DND-41 (cell line): Measurements from ENCODE around the gene SLC35F3.

Experiments used
- ATAC-seq: fragments of 200-7000 bp; cut with Tn5 transposase; 3 replicates; pipeline ENCODE4 v1.9.1; 2021; ENCODE audit warnings: low read depth; ENCODE audit not compliant: insufficient read depth
- DNase-seq: peaks from one replicate; pipeline ENCODE4 v3.0.0-alpha.2; 2020
- H2AFZ ChIP-seq: 2 replicates; pipeline ENCODE4 v1.6.0; 2012; ENCODE audit warnings: low read depth, low read length
- H3K27ac ChIP-seq: 2 replicates; pipeline ENCODE4 v1.5.1; 2012; ENCODE audit warnings: low read length, inconsistent platforms
- H3K27me3 ChIP-seq: fragments of 200-600 bp; sonication (generic); 2 replicates; pipeline ENCODE4 v1.6.0; 2012; ENCODE audit warnings: low read length, mild to moderate bottlenecking, inconsistent platforms; ENCODE audit not compliant: insufficient read depth, poor library complexity
- H3K36me3 ChIP-seq: 2 replicates; pipeline ENCODE4 v1.5.1; 2012; ENCODE audit warnings: low read length, inconsistent platforms; ENCODE audit not compliant: insufficient read depth
- H3K4me1 ChIP-seq: 2 replicates; pipeline ENCODE4 v1.5.1; 2012; ENCODE audit warnings: mild to moderate bottlenecking, low read length; ENCODE audit not compliant: insufficient read depth
- H3K4me2 ChIP-seq: 2 replicates; pipeline ENCODE4 v1.6.0; 2012; ENCODE audit warnings: mild to moderate bottlenecking, moderate library complexity, low read length, inconsistent platforms; ENCODE audit not compliant: insufficient read depth
- H3K4me3 ChIP-seq, 2 experiments: fragments of 200-600 bp in 1 of 2; shearing (Covaris generic) in 1 of 2; 2 replicates each; pipeline ENCODE4 v1.5.1; 2012 to 2016; ENCODE audit warnings: inconsistent platforms in 2 of 2, low read length in 2 of 2, mild to moderate bottlenecking in 2 of 2, low read depth in 1 of 2, moderate library complexity in 1 of 2
- H3K79me2 ChIP-seq: 2 replicates; pipeline ENCODE4 v1.6.0; 2012; ENCODE audit warnings: low read length, inconsistent platforms; ENCODE audit not compliant: insufficient read depth
- H3K9ac ChIP-seq: 2 replicates; pipeline ENCODE4 v1.6.0; 2012; ENCODE audit warnings: low read depth, mild to moderate bottlenecking, inconsistent platforms, low read length, moderate library complexity
- H3K9me3 ChIP-seq: 2 replicates; pipeline ENCODE4 v1.5.1; 2012; ENCODE audit warnings: low read length, moderate library complexity, mild to moderate bottlenecking, inconsistent platforms; ENCODE audit not compliant: insufficient read depth, severe bottlenecking
- H4K20me1 ChIP-seq: 2 replicates; pipeline ENCODE4 v1.6.0; 2012; ENCODE audit warnings: low read length; ENCODE audit not compliant: insufficient read depth
- CTCF ChIP-seq: IDR thresholded peaks from 2 replicates; pipeline ENCODE4 v1.5.1; 2012; ENCODE audit warnings: borderline replicate concordance, low read length, moderate library complexity, mild to moderate bottlenecking; ENCODE audit not compliant: poor library complexity, severe bottlenecking; ENCODE audit errors: extremely low read depth
- EZH2 ChIP-seq: IDR thresholded peaks from 3 replicates; pipeline ENCODE4 v1.6.1; 2012; ENCODE audit warnings: borderline replicate concordance, low read depth, mild to moderate bottlenecking, moderate library complexity, low read length, inconsistent platforms; ENCODE audit not compliant: severe bottlenecking

Gene SLC35F3

DNA sequence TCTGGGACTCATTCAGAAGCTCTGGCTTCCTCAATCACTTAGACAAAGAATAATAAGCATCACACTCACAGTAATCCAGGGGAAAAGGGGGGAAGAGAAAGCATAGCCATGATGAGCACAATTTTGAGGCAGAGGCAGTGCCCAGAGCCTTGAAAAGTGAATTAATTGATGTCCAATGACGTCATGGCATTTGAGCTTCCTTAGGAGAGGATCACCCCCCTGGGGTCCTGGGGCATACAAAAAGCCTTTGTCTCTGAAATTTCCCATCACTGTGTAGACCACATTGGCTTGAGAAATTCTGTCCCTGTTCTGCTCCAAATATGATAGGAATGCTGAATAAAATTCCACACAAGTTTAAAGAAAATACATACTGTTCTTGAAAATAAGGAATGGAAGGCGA is 384.5 kb downstream of the SLC35F3 start:
- H3K9ac ChIP-seq, result no peak overlapping the region
- no peak overlapping the region for H3K27ac ChIP-seq
- no peaks in the 10 kb centered on the region for H3K27me3 ChIP-seq
- no peaks in the 10 kb centered on the region for H4K20me1 ChIP-seq
- no peaks in the 10 kb centered on the region for H3K4me1 ChIP-seq
- TF ChIP-seq EZH2 (no peak), CTCF (no peak)
- H3K4me2 ChIP-seq, result no peak overlapping the region
- H2AFZ ChIP-seq, result no peak overlapping the region
- DNase-seq, result no peak
- H3K36me3 ChIP-seq, result no peaks in the 10 kb centered on the region
- no peak overlapping the region for H3K4me3 ChIP-seq
- H3K9me3 ChIP-seq, result peaks cover 16% of the 10 kb centered on the region
- no peaks in the 10 kb centered on the region for H3K79me2 ChIP-seq
- ATAC-seq, result no peak

- Histone ChIP-seq H3K4me3 (no peak overlapping the region), H3K27ac (no peak overlapping the region), H3K27me3 (no peaks in the 10 kb centered on the region), H3K9ac (no peak overlapping the region), H4K20me1 (no peaks in the 10 kb centered on the region), H2AFZ (no peak overlapping the region), H3K4me2 (no peak overlapping the region), H3K36me3 (no peaks in the 10 kb centered on the region), H3K4me1 (no peaks in the 10 kb centered on the region), H3K9me3 (peaks cover 16% of the 10 kb centered on the region), H3K79me2 (no peaks in the 10 kb centered on the region)
- DNase-seq (no peak), ATAC-seq (no peak)
- no peak for TF ChIP-seq EZH2
Observed at GRCh38 chr1:234289538-234290305, 385.2 kb downstream of the SLC35F3 start.

DNA sequence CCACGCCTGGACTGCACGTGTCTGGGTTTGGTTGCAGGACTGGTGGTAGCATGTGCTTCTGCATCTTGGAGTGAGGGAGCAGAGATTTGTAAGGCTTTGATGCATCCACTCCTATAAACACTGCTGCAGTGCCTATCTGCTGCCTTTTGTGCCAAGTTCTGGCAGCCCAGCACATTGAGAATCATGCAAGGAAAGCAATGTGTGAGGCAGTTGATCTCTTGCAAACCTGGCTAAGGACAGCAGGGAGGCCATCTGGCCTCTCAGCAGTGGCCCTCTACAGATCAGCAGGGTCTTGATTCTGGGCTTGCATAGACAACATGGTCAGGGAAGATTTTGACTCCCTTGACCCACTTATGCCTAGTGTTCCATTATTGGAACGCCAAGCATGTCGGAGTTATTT is 387.5 kb downstream of the SLC35F3 start:
- Histone ChIP-seq H3K9ac (no peak overlapping the region), H3K9me3 (peaks cover 16% of the 10 kb centered on the region), H2AFZ (no peak overlapping the region), H3K27me3 (no peaks in the 10 kb centered on the region), H3K4me1 (no peaks in the 10 kb centered on the region), H3K27ac (no peak overlapping the region), H3K4me2 (no peak overlapping the region), H3K36me3 (no peaks in the 10 kb centered on the region), H3K4me3 (no peak overlapping the region), H3K79me2 (no peaks in the 10 kb centered on the region), H4K20me1 (no peaks in the 10 kb centered on the region)
- DNase-seq (no peak), ATAC-seq (no peak)
- no peak for TF ChIP-seq CTCF
- no peak for TF ChIP-seq EZH2

DNA sequence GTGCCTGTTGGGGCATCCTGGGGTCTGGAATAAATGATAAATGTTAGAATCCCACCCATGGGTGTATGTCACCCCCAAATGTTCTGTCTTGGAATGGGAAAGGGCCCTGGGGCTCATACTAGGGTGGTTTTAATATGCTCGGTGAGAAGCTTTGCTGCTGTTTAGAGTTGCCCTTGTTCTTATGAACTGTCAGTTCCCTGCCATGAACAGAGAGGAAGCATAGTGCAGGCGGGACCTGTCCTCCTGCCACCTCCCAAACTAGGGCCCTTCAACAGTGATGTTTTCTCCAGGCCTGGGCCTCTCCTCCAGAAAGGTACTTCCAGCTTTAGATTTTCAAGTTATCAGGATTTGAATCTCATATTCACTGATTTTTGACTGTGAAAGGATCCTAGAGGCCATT is 388.1 kb downstream of the SLC35F3 start:
- no peaks in the 10 kb centered on the region for H3K4me1 ChIP-seq
- H3K9me3 ChIP-seq, result peaks cover 16% of the 10 kb centered on the region
- no peak overlapping the region for H3K27ac ChIP-seq
- no peak overlapping the region for H2AFZ ChIP-seq
- no peak overlapping the region for H3K9ac ChIP-seq
- no peak overlapping the region for H3K4me3 ChIP-seq
- DNase-seq (no peak), ATAC-seq (no peak)
- TF ChIP-seq EZH2, result no peak
- TF ChIP-seq CTCF, result no peak
- H3K36me3 ChIP-seq, result no peaks in the 10 kb centered on the region
- H3K27me3 ChIP-seq, result no peaks in the 10 kb centered on the region
- no peak overlapping the region for H3K4me2 ChIP-seq
- H3K79me2 ChIP-seq, result no peaks in the 10 kb centered on the region
- H4K20me1 ChIP-seq, result no peaks in the 10 kb centered on the region
